Brain microvascular endothelial cell (primary cell): ENCODE data around the gene PXT1.

Experiments
- DNase-seq: peaks from one replicate; pipeline ENCODE4 v3.0.0-alpha.2; 2020
- H3K27ac ChIP-seq: fragments of 250-450 bp; sonication (Bioruptor Pico); 2 replicates; pipeline ENCODE4 v1.5.1; 2020; ENCODE audit warnings: mild to moderate bottlenecking, moderate library complexity
- H3K27me3 ChIP-seq: fragments of 250-450 bp; sonication (Bioruptor Pico); replicated peaks from 2 replicates; pipeline ENCODE4 v1.5.1; 2020; ENCODE audit warnings: mild to moderate bottlenecking
- H3K36me3 ChIP-seq: fragments of 250-450 bp; sonication (Bioruptor Pico); replicated peaks from 2 replicates; pipeline ENCODE4 v1.5.1; 2020; ENCODE audit warnings: mild to moderate bottlenecking
- H3K4me3 ChIP-seq: 2 replicates; pipeline ENCODE4 v1.5.1; 2011; ENCODE audit warnings: low read depth, mild to moderate bottlenecking, control low read depth, low read length, moderate library complexity
- CTCF ChIP-seq: IDR thresholded peaks from 2 replicates; pipeline ENCODE4 v1.5.1; 2011; ENCODE audit warnings: low read depth, mild to moderate bottlenecking, moderate library complexity, low read length, control low read depth, inconsistent platforms; ENCODE audit errors: missing control alignments
- in situ Hi-C: cut with HindIII; loops from 2 replicates; pipeline ENCODE4 v1.10.0; 2017; ENCODE audit warnings: low sequenced_read_pairs, low pct_ligation_motif_present

The PXT1 gene

DNA sequence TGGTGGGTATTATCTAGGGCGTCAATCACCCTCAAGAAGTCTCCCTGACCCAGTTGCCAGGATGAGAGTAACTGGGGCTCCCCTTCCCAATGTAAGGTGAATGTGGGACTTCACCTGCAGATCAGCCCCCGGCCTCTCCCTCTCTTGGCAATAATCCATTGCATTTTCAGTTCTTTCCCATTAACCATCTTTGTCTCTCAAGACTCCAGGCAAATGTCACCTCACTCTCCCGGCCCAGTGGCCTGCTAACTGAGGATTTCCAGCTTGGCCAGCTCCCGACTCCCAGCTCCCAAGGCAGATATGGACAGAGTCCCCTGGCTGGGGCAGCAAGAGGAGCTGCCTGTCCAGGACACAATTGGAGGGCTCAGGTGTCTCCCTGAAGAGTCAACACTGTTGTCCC, 62.5 kb downstream of the PXT1 start:
- H3K36me3 ChIP-seq = no peaks in the 10 kb centered on the region
- no peak overlapping the region for H3K27ac ChIP-seq
- no peak overlapping the region for H3K4me3 ChIP-seq
- TF ChIP-seq CTCF = no peak
- no peaks in the 10 kb centered on the region for H3K27me3 ChIP-seq
- in situ Hi-C loops = no loop called here
- no peak for DNase-seq

GRCh38 chr6:36378936-36379335, 63.7 kb downstream of the PXT1 start:
- no peak overlapping the region for H3K4me3 ChIP-seq
- no peak for DNase-seq
- no peak for TF ChIP-seq CTCF
- no peaks in the 10 kb centered on the region for H3K36me3 ChIP-seq
- in situ Hi-C loops = no loop called here
- peaks cover under 1% of the 10 kb centered on the region for H3K27me3 ChIP-seq
- no peak overlapping the region for H3K27ac ChIP-seq

DNA sequence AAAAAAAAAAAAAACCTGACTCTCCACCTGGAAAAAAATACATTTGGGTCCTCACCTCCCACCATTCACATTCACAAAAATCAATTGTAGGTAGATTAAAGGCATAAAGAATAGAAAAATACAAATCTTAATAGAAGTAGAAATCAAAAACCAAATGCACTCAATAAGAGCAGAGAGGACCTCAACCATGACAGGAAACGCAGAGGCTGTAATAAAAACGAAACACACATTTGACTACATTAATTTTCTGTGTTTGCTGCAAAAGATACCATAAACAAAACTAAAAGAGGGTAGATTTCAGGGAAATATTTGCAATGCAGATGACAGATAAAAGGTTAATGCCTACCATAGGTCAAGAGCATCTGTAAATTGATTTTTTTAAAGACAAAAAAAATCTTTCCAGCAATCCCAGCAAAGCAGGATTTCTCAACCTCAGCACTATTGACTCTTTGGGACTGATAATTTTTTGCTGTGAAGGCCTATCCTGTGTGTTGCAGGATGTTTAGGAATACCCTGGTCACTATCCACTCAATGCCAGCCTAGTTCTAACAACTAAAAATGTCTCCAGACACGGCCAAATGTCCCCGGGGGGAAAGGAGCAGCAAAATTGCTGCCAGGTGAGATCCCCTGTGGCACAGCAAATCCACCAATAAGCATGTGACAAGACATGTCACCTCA, 64.3 kb downstream of the PXT1 start:
- in situ Hi-C loops = no loop called here
- Histone ChIP-seq H3K27me3 (peaks cover 3% of the 10 kb centered on the region), H3K36me3 (no peaks in the 10 kb centered on the region), H3K27ac (no peak overlapping the region), H3K4me3 (no peak overlapping the region)
- TF ChIP-seq CTCF = no peak
- no peak for DNase-seq

DNA sequence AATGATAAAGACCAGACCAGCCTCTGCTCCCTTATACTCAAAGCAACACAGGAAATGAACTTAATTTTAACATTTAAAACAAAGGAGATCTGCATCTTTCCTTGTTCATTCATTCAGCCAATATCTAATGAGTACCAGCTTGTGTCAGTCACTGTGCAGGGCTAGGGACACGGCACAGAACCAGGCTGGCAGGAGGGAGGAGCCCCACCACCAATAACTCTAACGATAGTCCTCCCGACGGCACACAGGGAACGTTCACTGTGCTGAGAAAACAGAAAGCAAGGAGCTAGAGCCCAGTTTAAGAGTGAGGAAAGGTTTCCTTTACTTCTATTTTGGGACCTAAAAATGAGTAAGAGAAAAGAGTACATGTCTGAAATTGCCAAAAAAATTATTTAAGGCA, 65.1 kb downstream of the PXT1 start:
- H3K36me3 ChIP-seq = no peaks in the 10 kb centered on the region
- H3K27ac ChIP-seq = no peak overlapping the region
- in situ Hi-C loops = no loop called here
- no peak for TF ChIP-seq CTCF
- H3K4me3 ChIP-seq = no peak overlapping the region
- DNase-seq = no peak
- peaks cover 5% of the 10 kb centered on the region for H3K27me3 ChIP-seq

GRCh38 chr6:36376742-36377141, 65.9 kb downstream of the PXT1 start:
- H3K27me3 ChIP-seq = peaks cover 5% of the 10 kb centered on the region
- no peak for DNase-seq
- H3K27ac ChIP-seq = no peak overlapping the region
- no peak overlapping the region for H3K4me3 ChIP-seq
- no peaks in the 10 kb centered on the region for H3K36me3 ChIP-seq
- in situ Hi-C loops = no loop called here
- TF ChIP-seq CTCF = no peak

DNA sequence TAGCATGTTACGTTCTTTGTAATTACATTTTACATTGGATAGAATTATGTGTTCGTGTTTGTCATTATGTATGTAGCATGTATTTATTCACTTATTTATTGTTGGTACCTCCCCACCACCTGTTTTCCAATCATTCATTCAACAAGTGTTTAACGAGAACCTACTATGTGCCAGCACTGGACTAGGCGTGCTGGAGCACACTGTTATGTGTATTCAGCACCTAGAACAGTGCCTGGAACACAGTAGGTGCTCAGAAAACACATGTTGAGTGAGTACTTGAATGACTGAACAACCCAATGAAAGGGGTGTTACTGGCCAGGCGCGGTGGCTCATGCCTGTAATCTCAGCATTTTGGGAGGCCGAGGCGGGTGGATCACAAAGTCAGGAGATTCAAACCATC, 66.5 kb downstream of the PXT1 start:
- Histone ChIP-seq H3K36me3 (no peaks in the 10 kb centered on the region), H3K27ac (no peak overlapping the region), H3K4me3 (no peak overlapping the region), H3K27me3 (peaks cover 5% of the 10 kb centered on the region)
- DNase-seq = no peak
- TF ChIP-seq CTCF = no peak
- in situ Hi-C loops = no loop called here
